OCI-LY1 (cell line): ENCODE results near the gene EMP3.
"Not testable (repeated sequence)": the region's sequence is repeated elsewhere in the genome, so short reads cannot be mapped to it uniquely, and the experiment has no call there.

ENCODE experiments used
- EZH2 ChIP-seq: fragments of 200-600 bp; sonication (generic), shearing (Covaris generic); IDR thresholded peaks from 2 replicates; pipeline ENCODE4 v1.8.0; 2017; ENCODE audit warnings: borderline replicate concordance, mixed run types, mild to moderate bottlenecking, antibody characterized with exemption, low read length, moderate library complexity, mixed read lengths
- TF ChIP-seq, protein P1 (sequence below): fragments of 200-600 bp; sonication (generic), shearing (Covaris generic); IDR thresholded peaks from 2 replicates; pipeline ENCODE4 v1.5.1; 2017; ENCODE audit warnings: mild to moderate bottlenecking, antibody characterized with exemption, low read length, moderate library complexity, mixed read lengths

DNA sequence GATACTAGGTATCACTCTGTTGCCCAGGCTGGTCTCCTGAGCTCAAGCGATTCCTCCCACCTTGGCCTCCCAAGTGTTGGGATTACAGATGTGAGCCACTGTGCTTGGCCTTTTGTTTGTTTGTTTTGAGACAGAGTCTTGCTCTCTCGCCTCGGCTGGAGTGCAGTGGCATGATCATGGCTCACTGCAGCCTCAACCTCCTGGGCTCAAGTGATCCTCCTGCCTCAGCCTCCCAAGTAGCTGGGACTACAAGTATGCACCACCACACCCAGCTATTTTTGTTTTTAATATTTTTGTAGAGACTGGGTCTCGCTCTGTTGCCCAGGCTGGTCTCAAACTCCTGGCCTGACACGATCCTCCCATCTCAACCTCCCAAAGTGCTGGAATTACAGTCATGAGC, 46.4 kb downstream of the EMP3 start:
- TF ChIP-seq, protein P1, sequence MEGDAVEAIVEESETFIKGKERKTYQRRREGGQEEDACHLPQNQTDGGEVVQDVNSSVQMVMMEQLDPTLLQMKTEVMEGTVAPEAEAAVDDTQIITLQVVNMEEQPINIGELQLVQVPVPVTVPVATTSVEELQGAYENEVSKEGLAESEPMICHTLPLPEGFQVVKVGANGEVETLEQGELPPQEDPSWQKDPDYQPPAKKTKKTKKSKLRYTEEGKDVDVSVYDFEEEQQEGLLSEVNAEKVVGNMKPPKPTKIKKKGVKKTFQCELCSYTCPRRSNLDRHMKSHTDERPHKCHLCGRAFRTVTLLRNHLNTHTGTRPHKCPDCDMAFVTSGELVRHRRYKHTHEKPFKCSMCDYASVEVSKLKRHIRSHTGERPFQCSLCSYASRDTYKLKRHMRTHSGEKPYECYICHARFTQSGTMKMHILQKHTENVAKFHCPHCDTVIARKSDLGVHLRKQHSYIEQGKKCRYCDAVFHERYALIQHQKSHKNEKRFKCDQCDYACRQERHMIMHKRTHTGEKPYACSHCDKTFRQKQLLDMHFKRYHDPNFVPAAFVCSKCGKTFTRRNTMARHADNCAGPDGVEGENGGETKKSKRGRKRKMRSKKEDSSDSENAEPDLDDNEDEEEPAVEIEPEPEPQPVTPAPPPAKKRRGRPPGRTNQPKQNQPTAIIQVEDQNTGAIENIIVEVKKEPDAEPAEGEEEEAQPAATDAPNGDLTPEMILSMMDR: not testable (repeated sequence)
- not testable (repeated sequence) for TF ChIP-seq EZH2
